Hepatocyte (in vitro differentiated cells): ENCODE data around the gene FER1L5. TPM values are rescaled to one million over a fixed set of nuclear protein-coding genes. Genes with fewer than 3 reads are reported as not detected.

ENCODE experiments used
- DNase-seq: peaks from one replicate; pipeline ENCODE4 v3.0.0-alpha.2; 2016; ENCODE audit warnings: low spot score
- H2AFZ ChIP-seq: fragments of 200-600 bp; sonication (generic); 2 replicates; pipeline ENCODE4 v1.6.0; 2016; ENCODE audit warnings: antibody characterized with exemption, mild to moderate bottlenecking
- H3K27ac ChIP-seq: fragments of 200-600 bp; sonication (generic); 2 replicates; pipeline ENCODE4 v1.5.1; 2016; ENCODE audit warnings: mild to moderate bottlenecking
- H3K27me3 ChIP-seq: fragments of 200-600 bp; sonication (generic); 2 replicates; pipeline ENCODE4 v1.6.1; 2016
- H3K36me3 ChIP-seq: fragments of 200-600 bp; sonication (generic); replicated peaks from 2 replicates; pipeline ENCODE4 v1.5.1; 2016; ENCODE audit warnings: low read depth; ENCODE audit not compliant: insufficient read depth
- H3K4me1 ChIP-seq: fragments of 200-600 bp; sonication (generic); 2 replicates; pipeline ENCODE4 v1.5.1; 2016; ENCODE audit warnings: mild to moderate bottlenecking, moderate library complexity; ENCODE audit not compliant: insufficient read depth
- H3K4me2 ChIP-seq: fragments of 200-600 bp; sonication (generic); 2 replicates; pipeline ENCODE4 v1.6.0; 2016
- H3K4me3 ChIP-seq: fragments of 200-600 bp; sonication (generic); 2 replicates; pipeline ENCODE4 v1.5.1; 2016; ENCODE audit warnings: mild to moderate bottlenecking
- H3K79me2 ChIP-seq: fragments of 200-600 bp; sonication (generic); 2 replicates; pipeline ENCODE4 v1.6.0; 2017; ENCODE audit warnings: mild to moderate bottlenecking
- H3K9me2 ChIP-seq: fragments of 200-600 bp; sonication (generic); replicated peaks from 2 replicates; pipeline ENCODE4 v1.6.0; 2017; ENCODE audit warnings: mild to moderate bottlenecking; ENCODE audit not compliant: insufficient read depth
- H3K9me3 ChIP-seq: fragments of 200-600 bp; sonication (generic); 2 replicates; pipeline ENCODE4 v1.5.1; 2016; ENCODE audit warnings: low read depth, mild to moderate bottlenecking
- H4K20me1 ChIP-seq: fragments of 200-600 bp; sonication (generic); 2 replicates; pipeline ENCODE4 v1.6.0; 2016; ENCODE audit warnings: mild to moderate bottlenecking; ENCODE audit not compliant: insufficient read depth, poor library complexity, severe bottlenecking
- EZH2 ChIP-seq: fragments of 200-600 bp; sonication (generic); IDR thresholded peaks from 2 replicates; pipeline ENCODE4 v1.6.1; 2016; ENCODE audit warnings: antibody characterized with exemption, mild to moderate bottlenecking, borderline replicate concordance
- EZH2phosphoT487 ChIP-seq: fragments of 200-600 bp; sonication (generic); IDR thresholded peaks from one replicate; pipeline ENCODE4 v1.6.1; 2018; ENCODE audit warnings: antibody characterized with exemption, mild to moderate bottlenecking, low read depth, moderate library complexity; ENCODE audit not compliant: unreplicated experiment, severe bottlenecking
- WGBS: methylation state at CpG from one replicate; pipeline ENCODE4 v1.1.6; 2016; ENCODE audit warnings: low lambda C conversion rate; ENCODE audit errors: missing lambda C conversion rate; 5-methylcytosine and 5-hydroxymethylcytosine counted together
- polyA plus RNA-seq: library from polyadenylated mRNA; unstranded; fragments of >200 nt; fragmentation: Nextera tagmentation; extraction: Ambion mirVana; gene quantifications from 2 replicates; pipeline ENCODE4 v1.2.1, GENCODE V29; 2016
- total RNA-seq: library from RNA; depleted of rRNA; stranded (reverse); fragments of >200 nt; gene quantifications from 2 replicates; pipeline ENCODE4 v1.2.3, GENCODE V29; 2014
- TF ChIP-seq, protein P1 (sequence below): fragments of 200-600 bp; sonication (generic); IDR thresholded peaks from 2 replicates; pipeline ENCODE4 v1.5.1; 2016; ENCODE audit warnings: antibody characterized with exemption, mild to moderate bottlenecking; ENCODE audit not compliant: poor library complexity

The FER1L5 gene
- total and polyA plus RNA-seq, 2 experiments from 2014 or later, result 0.10 to 0.33 TPM

DNA sequence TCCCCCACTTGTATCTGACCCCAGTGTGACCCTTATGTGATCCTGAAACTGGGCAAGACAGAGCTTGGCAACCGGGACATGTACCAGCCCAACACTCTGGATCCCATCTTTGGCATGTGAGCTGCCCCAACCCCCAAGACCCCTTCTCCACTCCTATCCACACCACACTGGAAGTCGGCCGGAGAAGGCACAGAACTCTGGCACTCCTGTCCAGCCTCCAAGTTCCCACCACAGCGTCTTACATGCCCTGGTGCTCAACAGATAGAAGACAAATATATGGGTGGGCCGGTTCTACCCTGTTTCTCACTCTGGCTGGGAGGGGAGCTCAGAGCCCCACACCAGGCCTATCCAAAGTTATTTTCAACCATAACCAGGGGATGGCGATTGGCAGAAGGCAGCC, 56.5 kb downstream of the FER1L5 start:
- no peaks in the 10 kb centered on the region for H3K4me1 ChIP-seq
- no peaks in the 10 kb centered on the region for H3K9me2 ChIP-seq
- H3K4me3 ChIP-seq, result no peak overlapping the region
- no peaks in the 10 kb centered on the region for H3K36me3 ChIP-seq
- no peaks in the 10 kb centered on the region for H3K9me3 ChIP-seq
- 97% methylated on average over 6 of the region's 6 CpGs for WGBS
- no peaks in the 10 kb centered on the region for H3K79me2 ChIP-seq
- TF ChIP-seq EZH2, result no peak
- no peak for TF ChIP-seq EZH2phosphoT487
- TF ChIP-seq, protein P1, sequence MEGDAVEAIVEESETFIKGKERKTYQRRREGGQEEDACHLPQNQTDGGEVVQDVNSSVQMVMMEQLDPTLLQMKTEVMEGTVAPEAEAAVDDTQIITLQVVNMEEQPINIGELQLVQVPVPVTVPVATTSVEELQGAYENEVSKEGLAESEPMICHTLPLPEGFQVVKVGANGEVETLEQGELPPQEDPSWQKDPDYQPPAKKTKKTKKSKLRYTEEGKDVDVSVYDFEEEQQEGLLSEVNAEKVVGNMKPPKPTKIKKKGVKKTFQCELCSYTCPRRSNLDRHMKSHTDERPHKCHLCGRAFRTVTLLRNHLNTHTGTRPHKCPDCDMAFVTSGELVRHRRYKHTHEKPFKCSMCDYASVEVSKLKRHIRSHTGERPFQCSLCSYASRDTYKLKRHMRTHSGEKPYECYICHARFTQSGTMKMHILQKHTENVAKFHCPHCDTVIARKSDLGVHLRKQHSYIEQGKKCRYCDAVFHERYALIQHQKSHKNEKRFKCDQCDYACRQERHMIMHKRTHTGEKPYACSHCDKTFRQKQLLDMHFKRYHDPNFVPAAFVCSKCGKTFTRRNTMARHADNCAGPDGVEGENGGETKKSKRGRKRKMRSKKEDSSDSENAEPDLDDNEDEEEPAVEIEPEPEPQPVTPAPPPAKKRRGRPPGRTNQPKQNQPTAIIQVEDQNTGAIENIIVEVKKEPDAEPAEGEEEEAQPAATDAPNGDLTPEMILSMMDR, result no peak
- no peaks in the 10 kb centered on the region for H4K20me1 ChIP-seq
- H3K4me2 ChIP-seq, result no peak overlapping the region
- no peaks in the 10 kb centered on the region for H3K27me3 ChIP-seq
- no peak for DNase-seq
- no peak overlapping the region for H2AFZ ChIP-seq
- no peak overlapping the region for H3K27ac ChIP-seq

GRCh38 chr2:96699621-96700020, 57.1 kb downstream of the FER1L5 start:
- Histone ChIP-seq H3K4me1 (no peaks in the 10 kb centered on the region), H4K20me1 (no peaks in the 10 kb centered on the region), H3K36me3 (no peaks in the 10 kb centered on the region), H3K9me3 (no peaks in the 10 kb centered on the region), H2AFZ (no peak overlapping the region), H3K4me3 (no peak overlapping the region), H3K4me2 (no peak overlapping the region), H3K79me2 (no peaks in the 10 kb centered on the region), H3K27me3 (no peaks in the 10 kb centered on the region), H3K27ac (no peak overlapping the region), H3K9me2 (no peaks in the 10 kb centered on the region)
- whole genome bisulfite sequencing, result 86% methylated on average over 9 of the region's 9 CpGs
- no peak for TF ChIP-seq EZH2phosphoT487
- no peak for DNase-seq

GRCh38 chr2:96700086-96700485, 57.5 kb downstream of the FER1L5 start:
- Histone ChIP-seq H3K9me2 (no peaks in the 10 kb centered on the region), H3K79me2 (no peaks in the 10 kb centered on the region), H3K36me3 (no peaks in the 10 kb centered on the region), H3K4me2 (no peak overlapping the region), H3K9me3 (no peaks in the 10 kb centered on the region), H3K4me3 (no peak overlapping the region), H3K4me1 (no peaks in the 10 kb centered on the region), H3K27me3 (no peaks in the 10 kb centered on the region), H4K20me1 (no peaks in the 10 kb centered on the region), H3K27ac (no peak overlapping the region), H2AFZ (no peak overlapping the region)
- TF ChIP-seq EZH2phosphoT487 (no peak), EZH2 (no peak)
- TF ChIP-seq, protein P1, result no peak
- no peak for DNase-seq
- WGBS, result 92% methylated on average over 8 of the region's 8 CpGs

- WGBS, result 95% methylated on average over 6 of the region's 6 CpGs
- Histone ChIP-seq H3K4me1 (no peaks in the 10 kb centered on the region), H3K9me3 (no peaks in the 10 kb centered on the region)
Observed at GRCh38 chr2:96701636-96702035, 59.1 kb downstream of the FER1L5 start.

More at GRCh38 chr2:96701636-96702035, 59.1 kb downstream of the FER1L5 start:
- H3K4me2 ChIP-seq, result no peak overlapping the region
- no peaks in the 10 kb centered on the region for H3K79me2 ChIP-seq
- no peaks in the 10 kb centered on the region for H3K36me3 ChIP-seq
- DNase-seq, result no peak
- no peak overlapping the region for H2AFZ ChIP-seq
- no peaks in the 10 kb centered on the region for H3K9me2 ChIP-seq
- H3K4me3 ChIP-seq, result no peak overlapping the region
- no peak for TF ChIP-seq EZH2phosphoT487
- TF ChIP-seq, protein P1, result no peak
- no peaks in the 10 kb centered on the region for H4K20me1 ChIP-seq
- no peaks in the 10 kb centered on the region for H3K27me3 ChIP-seq
- no peak overlapping the region for H3K27ac ChIP-seq
